COLO668 (cell line): ENCODE results near the gene TEAD3.
"Not testable (repeated sequence)": the region's sequence is repeated elsewhere in the genome, so short reads cannot be mapped to it uniquely, and the experiment has no call there.

Source experiments
- DNase-seq: peaks from one replicate; lab custom pipeline; 2025; ENCODE audit not compliant: unreplicated experiment; lab: John Stamatoyannopoulos, UW

Gene TEAD3

GRCh38 chr6:35452183-35453090 lies 44.4 kb downstream of the TEAD3 start, which contains the start of gene FANCE:
TSS of gene FANCE (plus strand) at chr6:35452338. CDS start at chr6:35452546, 208 bp downstream.
- peak; percentile 91 for DNase-seq

GRCh38 chr6:35451354-35452182 lies 45.3 kb downstream of the TEAD3 start:
- no peak for DNase-seq

- DNase-seq = peak; percentile 9
These were observed 47.5 kb downstream of the TEAD3 start for GRCh38 chr6:35449287-35449881.

GRCh38 chr6:35448191-35448590 lies 48.7 kb downstream of the TEAD3 start:
- no peak for DNase-seq

- no peak for DNase-seq
These were observed 51.2 kb downstream of the TEAD3 start for GRCh38 chr6:35445691-35446090.

- DNase-seq = no peak
These were observed 53.4 kb downstream of the TEAD3 start for GRCh38 chr6:35443341-35444030.

- DNase-seq = no peak
These were observed 54.2 kb downstream of the TEAD3 start for GRCh38 chr6:35442693-35443092.

GRCh38 chr6:35441642-35442041 lies 55.2 kb downstream of the TEAD3 start:
- no peak for DNase-seq

- DNase-seq = no peak
These were observed 55.7 kb downstream of the TEAD3 start for GRCh38 chr6:35441205-35441604.

GRCh38 chr6:35439308-35439707 lies 57.6 kb downstream of the TEAD3 start:
- no peak for DNase-seq

- DNase-seq = not testable (repeated sequence)
These were observed 58.4 kb downstream of the TEAD3 start for GRCh38 chr6:35438378-35439065.

GRCh38 chr6:35436071-35436857 lies 60.6 kb downstream of the TEAD3 start:
- no peak for DNase-seq

- no peak for DNase-seq
These were observed 61.6 kb downstream of the TEAD3 start for GRCh38 chr6:35435074-35435837.

- not testable (repeated sequence) for DNase-seq
These were observed 64.2 kb downstream of the TEAD3 start for GRCh38 chr6:35432702-35433101.

GRCh38 chr6:35432291-35432690 lies 64.6 kb downstream of the TEAD3 start:
- no peak for DNase-seq

GRCh38 chr6:35429463-35429862 lies 67.4 kb downstream of the TEAD3 start:
- DNase-seq = no peak

GRCh38 chr6:35428421-35429149 lies 68.3 kb downstream of the TEAD3 start:
- DNase-seq = no peak

- no peak for DNase-seq
These were observed 69.0 kb downstream of the TEAD3 start for GRCh38 chr6:35427851-35428321.
